Measurements from ENCODE around the gene CELSR2. TPM values are rescaled to one million over a fixed set of nuclear protein-coding genes. Genes with fewer than 3 reads are reported as not detected.

Gene CELSR2
- total RNA-seq, 1 experiment from 2014 or later = 17.1 TPM

DNA sequence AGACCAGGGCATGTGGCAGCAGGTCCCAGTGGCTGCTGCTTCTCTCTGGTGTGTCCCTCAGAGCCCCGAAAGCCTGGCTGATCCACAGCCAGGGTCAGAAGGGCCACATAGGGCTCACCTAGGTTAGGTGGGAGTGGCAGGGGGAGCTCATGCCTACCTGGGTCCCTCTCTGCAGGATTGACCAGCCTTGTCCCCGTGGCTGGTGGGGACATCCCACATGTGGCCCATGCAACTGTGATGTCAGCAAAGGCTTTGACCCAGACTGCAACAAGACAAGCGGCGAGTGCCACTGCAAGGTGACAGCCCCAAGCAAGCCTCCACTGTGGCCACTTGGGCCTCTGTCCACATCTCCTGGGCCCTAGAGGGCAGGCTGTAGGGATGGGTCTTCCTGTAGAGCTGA is 15.7 kb downstream of the CELSR2 start:
- no peaks in the 10 kb centered on the region for H3K9me3 ChIP-seq (ENCODE audit: control insufficient read depth in 1 of 2, insufficient read depth in 1 of 2, low read depth in 1 of 2, low read length in 2 of 2)
- BruUV-seq (replicated peaks) = no TSS peak
- H3K27me3 ChIP-seq (ENCODE audit: insufficient read depth, low read length) = no peaks in the 10 kb centered on the region
- no peak overlapping the region; the same call in 1 of the 2 replicates for H3K27ac ChIP-seq (ENCODE audit: low read depth, low read length)
- no peaks in the 10 kb centered on the region for H4K20me1 ChIP-seq (ENCODE audit: insufficient read depth)
- no peak for TF ChIP-seq ELF1 (IDR thresholded peaks at IDR 0.05; ENCODE audit: borderline replicate concordance, low read depth)
- no peak for TF ChIP-seq POLR2A (IDR thresholded peaks at IDR 0.05; ENCODE audit: borderline replicate concordance, extremely low read depth, insufficient read depth, insufficient read length)
- TF ChIP-seq CEBPB (IDR thresholded peaks at IDR 0.05; ENCODE audit: low read depth) = no peak
- TF ChIP-seq EZH2 (IDR thresholded peaks at IDR 0.05) = no peak
- no peak for TF ChIP-seq RAD21 (IDR thresholded peaks at IDR 0.05; ENCODE audit: low read depth)
- no peak for TF ChIP-seq ZNF274 (IDR thresholded peaks at IDR 0.05; ENCODE audit: low read depth, low read length)
- TF ChIP-seq ZFX (IDR thresholded peaks at IDR 0.05) = no peak
- no peak for TF ChIP-seq TCF7L2 (IDR thresholded peaks at IDR 0.05; ENCODE audit: borderline replicate concordance, extremely low read depth, insufficient read depth, insufficient read length)
- TF ChIP-seq SIN3A (IDR thresholded peaks at IDR 0.05; ENCODE audit: low read depth) = no peak
- TF ChIP-seq, protein P1, sequence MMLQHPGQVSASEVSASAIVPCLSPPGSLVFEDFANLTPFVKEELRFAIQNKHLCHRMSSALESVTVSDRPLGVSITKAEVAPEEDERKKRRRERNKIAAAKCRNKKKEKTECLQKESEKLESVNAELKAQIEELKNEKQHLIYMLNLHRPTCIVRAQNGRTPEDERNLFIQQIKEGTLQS (IDR thresholded peaks at IDR 0.05) = no peak
- no peak for TF ChIP-seq FOSL1 (IDR thresholded peaks at IDR 0.05; ENCODE audit: low read depth)
- TF ChIP-seq, protein P2, sequence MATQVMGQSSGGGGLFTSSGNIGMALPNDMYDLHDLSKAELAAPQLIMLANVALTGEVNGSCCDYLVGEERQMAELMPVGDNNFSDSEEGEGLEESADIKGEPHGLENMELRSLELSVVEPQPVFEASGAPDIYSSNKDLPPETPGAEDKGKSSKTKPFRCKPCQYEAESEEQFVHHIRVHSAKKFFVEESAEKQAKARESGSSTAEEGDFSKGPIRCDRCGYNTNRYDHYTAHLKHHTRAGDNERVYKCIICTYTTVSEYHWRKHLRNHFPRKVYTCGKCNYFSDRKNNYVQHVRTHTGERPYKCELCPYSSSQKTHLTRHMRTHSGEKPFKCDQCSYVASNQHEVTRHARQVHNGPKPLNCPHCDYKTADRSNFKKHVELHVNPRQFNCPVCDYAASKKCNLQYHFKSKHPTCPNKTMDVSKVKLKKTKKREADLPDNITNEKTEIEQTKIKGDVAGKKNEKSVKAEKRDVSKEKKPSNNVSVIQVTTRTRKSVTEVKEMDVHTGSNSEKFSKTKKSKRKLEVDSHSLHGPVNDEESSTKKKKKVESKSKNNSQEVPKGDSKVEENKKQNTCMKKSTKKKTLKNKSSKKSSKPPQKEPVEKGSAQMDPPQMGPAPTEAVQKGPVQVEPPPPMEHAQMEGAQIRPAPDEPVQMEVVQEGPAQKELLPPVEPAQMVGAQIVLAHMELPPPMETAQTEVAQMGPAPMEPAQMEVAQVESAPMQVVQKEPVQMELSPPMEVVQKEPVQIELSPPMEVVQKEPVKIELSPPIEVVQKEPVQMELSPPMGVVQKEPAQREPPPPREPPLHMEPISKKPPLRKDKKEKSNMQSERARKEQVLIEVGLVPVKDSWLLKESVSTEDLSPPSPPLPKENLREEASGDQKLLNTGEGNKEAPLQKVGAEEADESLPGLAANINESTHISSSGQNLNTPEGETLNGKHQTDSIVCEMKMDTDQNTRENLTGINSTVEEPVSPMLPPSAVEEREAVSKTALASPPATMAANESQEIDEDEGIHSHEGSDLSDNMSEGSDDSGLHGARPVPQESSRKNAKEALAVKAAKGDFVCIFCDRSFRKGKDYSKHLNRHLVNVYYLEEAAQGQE (IDR thresholded peaks at IDR 0.05; ENCODE audit: low read depth) = no peak
- no peak for TF ChIP-seq ZBTB33 (IDR thresholded peaks at IDR 0.05; ENCODE audit: extremely low read depth, insufficient replicate concordance, low read length)
- TF ChIP-seq, protein P3, sequence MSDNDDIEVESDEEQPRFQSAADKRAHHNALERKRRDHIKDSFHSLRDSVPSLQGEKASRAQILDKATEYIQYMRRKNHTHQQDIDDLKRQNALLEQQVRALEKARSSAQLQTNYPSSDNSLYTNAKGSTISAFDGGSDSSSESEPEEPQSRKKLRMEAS (IDR thresholded peaks at IDR 0.05) = no peak
- H3K4me3 ChIP-seq (replicated peaks in 1 of 2; ENCODE audit: low read depth in 1 of 2, low read length in 2 of 2) = no peak overlapping the region
- intact Hi-C loops (cut with micrococcal nuclease) = no loop called here
- H3K79me2 ChIP-seq (ENCODE audit: insufficient read depth, low read length) = no peaks in the 10 kb centered on the region
- no peak overlapping the region for H3K9ac ChIP-seq (ENCODE audit: low read length)
- ChIA-PET CTCF (interaction anchor here (1.0 to 1.2 kb wide), 2 partner anchors 64 to 134 kb away, joined by 3 to 4 read pairs; no protein-coding TSS in a partner anchor), POLR2A (no interaction called here), RAD21 (ENCODE audit: low non-redundant PET in 1 of 2, low total read pairs in 2 of 2, uncharacterized antibody in 2 of 2, unreplicated experiment in 2 of 2) (no interaction called here)
- ATAC-seq (no peak), DNase-seq (ENCODE audit: low read depth, low spot score) (no peak)
- peaks cover 0 to 4% of the 10 kb centered on the region in 2 experiments; a peak in 2 of 4 replicates for H3K36me3 ChIP-seq (ENCODE audit: control insufficient read depth in 1 of 2, insufficient read depth in 2 of 2, low read length in 2 of 2)
- no peaks in the 10 kb centered on the region for H3K9me2 ChIP-seq (ENCODE audit: insufficient read depth)
- no peak overlapping the region for H2AFZ ChIP-seq (ENCODE audit: low read depth, low read length, poor library complexity, severe bottlenecking)
- H3K4me2 ChIP-seq (ENCODE audit: low read length) = no peak overlapping the region
- peaks cover 0 to 9% of the 10 kb centered on the region in 2 experiments; a peak in 2 of 4 replicates for H3K4me1 ChIP-seq (ENCODE audit: control insufficient read depth in 1 of 2, insufficient read depth in 2 of 2, low read length in 2 of 2)
